GM12874 (cell line): Measurements from ENCODE around the gene RFX1.

Experiments
- CTCF ChIP-seq: IDR thresholded peaks from 2 replicates; pipeline ENCODE4 v1.5.1; 2011; ENCODE audit warnings: low read depth, mild to moderate bottlenecking, control low read depth, low read length, moderate library complexity; ENCODE audit not compliant: insufficient read depth

RFX1 gene

GRCh38 chr19:13961826-13962698 lies 44.1 kb downstream of the RFX1 start:
- no peak for TF ChIP-seq CTCF

- no peak for TF ChIP-seq CTCF
These were observed 45.0 kb downstream of the RFX1 start for GRCh38 chr19:13960863-13961784.

- peak; percentile 40 for TF ChIP-seq CTCF
These were observed 45.9 kb downstream of the RFX1 start for GRCh38 chr19:13959962-13960862.

GRCh38 chr19:13959141-13959961 lies 46.8 kb downstream of the RFX1 start:
- no peak for TF ChIP-seq CTCF

- no peak for TF ChIP-seq CTCF
These were observed 48.1 kb downstream of the RFX1 start for GRCh38 chr19:13958043-13958442.

GRCh38 chr19:13957051-13957450 lies 49.1 kb downstream of the RFX1 start:
- TF ChIP-seq CTCF = no peak
